HEK293 (cell line): ENCODE measurements around the gene ACKR4.

Experiments used
- CTCF ChIA-PET: fragments of 350-600 bp; formaldehyde crosslinking; extraction: SDS; loops from one replicate; lab custom pipeline; 2021; ENCODE audit warnings: antibody characterized with exemption; lab: Yijun Ruan, JAX
- POLR2A ChIA-PET: fragments of 300-600 bp; formaldehyde crosslinking; extraction: SDS; loops from one replicate; lab custom pipeline; 2020; ENCODE audit warnings: antibody characterized with exemption, inconsistent platforms; lab: Yijun Ruan, JAX
- H3K27ac ChIP-seq: fragments of 200-500 bp; sonication (Bioruptor generic); 2 replicates; pipeline ENCODE4 v1.5.1; 2014; ENCODE audit warnings: low read depth, low read length, control low read depth, inconsistent platforms; ENCODE audit errors: extremely low read depth
- H3K36me3 ChIP-seq, 2 experiments: fragments of 200-500 bp in 1 of 2; sonication (Bioruptor generic) in 1 of 2; 1 replicate in 1 of 2; 2 replicates in 1 of 2; pipeline ENCODE4 v1.5.1; 2014 to 2017; ENCODE audit warnings: inconsistent platforms in 2 of 2, low read length in 2 of 2; ENCODE audit not compliant: control insufficient read depth in 2 of 2, insufficient read depth in 1 of 2
- H3K4me1 ChIP-seq: fragments of 200-500 bp; sonication (Bioruptor generic); 2 replicates; pipeline ENCODE4 v1.5.1; 2014; ENCODE audit warnings: mild to moderate bottlenecking, low read length, inconsistent platforms; ENCODE audit not compliant: control insufficient read depth, insufficient read depth
- H3K4me3 ChIP-seq: 2 replicates; pipeline ENCODE4 v1.5.1; 2011; ENCODE audit warnings: low read depth, mild to moderate bottlenecking, control low read depth, low read length, moderate library complexity
- H3K9me3 ChIP-seq: fragments of 200-500 bp; sonication (Bioruptor generic); 2 replicates; pipeline ENCODE4 v1.5.1; 2014; ENCODE audit warnings: low read depth, low read length, inconsistent platforms; ENCODE audit not compliant: control insufficient read depth, insufficient read depth
- AEBP2 ChIP-seq: fragments of 450-650 bp; formaldehyde crosslinking; IDR thresholded peaks from 2 replicates; pipeline ENCODE4 v1.5.1; 2016; ENCODE audit warnings: missing biosample characterization, missing genetic modification characterization, borderline replicate concordance
- KLF8 ChIP-seq: fragments of 450-650 bp; formaldehyde crosslinking; IDR thresholded peaks from 2 replicates; pipeline ENCODE4 v1.5.1; 2016; ENCODE audit warnings: missing biosample characterization, missing genetic modification characterization
- MEIS1 ChIP-seq: sonication (generic); formaldehyde crosslinking; IDR thresholded peaks from 2 replicates; pipeline ENCODE4 v1.8.1; 2022; ENCODE audit warnings: missing genetic modification reagents, mild to moderate bottlenecking, borderline replicate concordance
- PBX3 ChIP-seq: sonication (generic); formaldehyde crosslinking; IDR thresholded peaks from 2 replicates; pipeline ENCODE4 v1.8.1; 2022; ENCODE audit warnings: mild to moderate bottlenecking, moderate library complexity, missing genetic modification reagents
- PRDM10 ChIP-seq: fragments of 450-650 bp; formaldehyde crosslinking; IDR thresholded peaks from 2 replicates; pipeline ENCODE4 v1.5.1; 2016; ENCODE audit warnings: missing biosample characterization, missing genetic modification characterization
- SETDB1 ChIP-seq: IDR thresholded peaks from one replicate; pipeline ENCODE4 v1.6.1; 2017; ENCODE audit warnings: mild to moderate bottlenecking, low read length, moderate library complexity, mixed read lengths; ENCODE audit not compliant: insufficient read length
- TCF7L2 ChIP-seq: IDR thresholded peaks from 2 replicates; pipeline ENCODE4 v1.6.1; 2011; ENCODE audit warnings: low read depth, mild to moderate bottlenecking, inconsistent platforms, low read length, moderate library complexity, borderline replicate concordance
- ZBTB21 ChIP-seq: fragments of 450-650 bp; formaldehyde crosslinking; IDR thresholded peaks from 2 replicates; pipeline ENCODE4 v1.5.1; 2017; ENCODE audit warnings: missing biosample characterization, missing genetic modification characterization
- ZNF155 ChIP-seq: fragments of 450-650 bp; formaldehyde crosslinking; IDR thresholded peaks from 2 replicates; pipeline ENCODE4 v1.5.1; 2016; ENCODE audit warnings: missing biosample characterization, missing genetic modification characterization
- ZNF16 ChIP-seq: fragments of 450-650 bp; formaldehyde crosslinking; IDR thresholded peaks from 2 replicates; pipeline ENCODE4 v1.5.1; 2016; ENCODE audit warnings: low read depth, missing biosample characterization, missing genetic modification characterization
- ZNF169 ChIP-seq: fragments of 450-650 bp; formaldehyde crosslinking; IDR thresholded peaks from 2 replicates; pipeline ENCODE4 v1.5.1; 2016; ENCODE audit warnings: missing biosample characterization, missing genetic modification characterization
- ZNF211 ChIP-seq: fragments of 450-650 bp; formaldehyde crosslinking; IDR thresholded peaks from 2 replicates; pipeline ENCODE4 v1.5.1; 2016; ENCODE audit warnings: low read depth, missing biosample characterization, missing genetic modification characterization
- ZNF354C ChIP-seq: fragments of 450-650 bp; formaldehyde crosslinking; IDR thresholded peaks from 2 replicates; pipeline ENCODE4 v1.5.1; 2016; ENCODE audit warnings: missing biosample characterization, missing genetic modification characterization, low read depth, borderline replicate concordance
- ZNF391 ChIP-seq: fragments of 450-650 bp; formaldehyde crosslinking; IDR thresholded peaks from 2 replicates; pipeline ENCODE4 v1.5.1; 2016; ENCODE audit warnings: low read depth, missing biosample characterization, missing genetic modification characterization, borderline replicate concordance
- ZNF416 ChIP-seq: fragments of 450-650 bp; formaldehyde crosslinking; IDR thresholded peaks from 2 replicates; pipeline ENCODE4 v1.5.1; 2016; ENCODE audit warnings: missing biosample characterization, missing genetic modification characterization
- ZNF433 ChIP-seq: fragments of 450-650 bp; formaldehyde crosslinking; IDR thresholded peaks from 2 replicates; pipeline ENCODE4 v1.5.1; 2016; ENCODE audit warnings: missing biosample characterization, missing genetic modification characterization, low read depth
- ZNF48 ChIP-seq: fragments of 450-650 bp; formaldehyde crosslinking; IDR thresholded peaks from 2 replicates; pipeline ENCODE4 v1.5.1; 2016; ENCODE audit warnings: missing biosample characterization, missing genetic modification characterization
- ZNF561 ChIP-seq: fragments of 450-650 bp; IDR thresholded peaks from 2 replicates; pipeline ENCODE4 v1.5.1; 2018; ENCODE audit warnings: missing biosample characterization, missing genetic modification characterization, borderline replicate concordance
- ZNF629 ChIP-seq: fragments of 450-650 bp; formaldehyde crosslinking; IDR thresholded peaks from 2 replicates; pipeline ENCODE4 v1.5.1; 2017; ENCODE audit warnings: missing biosample characterization, missing genetic modification characterization
- ZNF707 ChIP-seq: fragments of 450-650 bp; formaldehyde crosslinking; IDR thresholded peaks from 2 replicates; pipeline ENCODE4 v1.5.1; 2016; ENCODE audit warnings: missing biosample characterization, missing genetic modification characterization
- ZNF747 ChIP-seq: fragments of 450-650 bp; formaldehyde crosslinking; IDR thresholded peaks from 2 replicates; pipeline ENCODE4 v1.5.1; 2016; ENCODE audit warnings: missing biosample characterization, missing genetic modification characterization
- ZNF76 ChIP-seq: fragments of 450-650 bp; formaldehyde crosslinking; IDR thresholded peaks from 2 replicates; pipeline ENCODE4; 2016; ENCODE audit warnings: low read depth, missing biosample characterization, missing genetic modification characterization, borderline replicate concordance
- ZXDB ChIP-seq: fragments of 450-650 bp; formaldehyde crosslinking; IDR thresholded peaks from 2 replicates; pipeline ENCODE4 v1.5.1; 2016; ENCODE audit warnings: missing biosample characterization, missing genetic modification characterization
- TF ChIP-seq, protein P1 (sequence below): fragments of 450-650 bp; formaldehyde crosslinking; IDR thresholded peaks from 2 replicates; pipeline ENCODE4 v1.5.1; 2017; ENCODE audit warnings: missing biosample characterization, missing genetic modification characterization

The ACKR4 gene

GRCh38 chr3:132622761-132623160 is 25.7 kb downstream of the ACKR4 start:
- Histone ChIP-seq H3K27ac (no peak overlapping the region), H3K9me3 (no peaks in the 10 kb centered on the region), H3K36me3 (peaks cover 5 to 30% of the 10 kb centered on the region in 2 experiments; a peak in 2 of 3 replicates), H3K4me3 (no peak overlapping the region), H3K4me1 (no peaks in the 10 kb centered on the region)
- POLR2A ChIA-PET: no interaction called here
- TF ChIP-seq SETDB1 (no peak), ZNF211 (tag by site-specific recombination) (no peak), ZBTB21 (tag by site-specific recombination) (no peak), ZNF391 (no peak), ZNF707 (no peak), ZNF747 (no peak), MEIS1 (CRISPR knock-in tag) (no peak)
- TF ChIP-seq, protein P1, sequence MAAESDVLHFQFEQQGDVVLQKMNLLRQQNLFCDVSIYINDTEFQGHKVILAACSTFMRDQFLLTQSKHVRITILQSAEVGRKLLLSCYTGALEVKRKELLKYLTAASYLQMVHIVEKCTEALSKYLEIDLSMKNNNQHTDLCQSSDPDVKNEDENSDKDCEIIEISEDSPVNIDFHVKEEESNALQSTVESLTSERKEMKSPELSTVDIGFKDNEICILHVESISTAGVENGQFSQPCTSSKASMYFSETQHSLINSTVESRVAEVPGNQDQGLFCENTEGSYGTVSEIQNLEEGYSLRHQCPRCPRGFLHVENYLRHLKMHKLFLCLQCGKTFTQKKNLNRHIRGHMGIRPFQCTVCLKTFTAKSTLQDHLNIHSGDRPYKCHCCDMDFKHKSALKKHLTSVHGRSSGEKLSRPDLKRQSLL (tag by site-specific recombination): no peak
- CTCF ChIA-PET: no interaction called here

- H3K36me3 ChIP-seq: peaks cover 5 to 36% of the 10 kb centered on the region in 2 experiments; a peak in 2 of 3 replicates
- no peak overlapping the region for H3K27ac ChIP-seq
- no peaks in the 10 kb centered on the region for H3K9me3 ChIP-seq
- H3K4me1 ChIP-seq: no peaks in the 10 kb centered on the region
- CTCF ChIA-PET: no interaction called here
- no peak overlapping the region for H3K4me3 ChIP-seq
- no peak for TF ChIP-seq TCF7L2
- no peak for TF ChIP-seq ZNF354C (tag by site-specific recombination)
- TF ChIP-seq PRDM10 (tag by site-specific recombination): no peak
- no peak for TF ChIP-seq AEBP2 (tag by site-specific recombination)
- TF ChIP-seq ZNF561: no peak
- TF ChIP-seq ZNF433: no peak
- TF ChIP-seq ZNF16: no peak
- POLR2A ChIA-PET: no interaction called here
Observed at GRCh38 chr3:132623646-132624045, 26.6 kb downstream of the ACKR4 start.

DNA sequence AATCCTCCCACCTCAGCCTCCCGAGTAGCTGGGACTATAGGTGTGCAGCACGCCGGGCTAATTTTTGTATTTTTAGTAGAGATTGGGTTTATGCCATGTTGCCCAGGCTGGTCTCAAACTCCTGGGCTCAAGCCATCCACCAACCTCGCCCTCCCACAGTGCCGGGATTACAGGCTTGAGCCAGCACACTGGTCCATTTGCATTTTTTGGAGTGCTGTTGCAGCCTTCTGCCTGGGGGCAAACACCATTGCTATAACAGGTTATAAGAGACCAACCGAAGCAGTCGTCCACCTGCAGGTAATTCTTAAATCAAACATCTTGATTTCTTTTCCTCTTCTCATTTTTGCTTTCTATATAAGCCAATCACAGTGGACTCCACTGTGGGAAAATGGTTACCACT is 27.7 kb downstream of the ACKR4 start:
- ChIA-PET POLR2A (no interaction called here), CTCF (no interaction called here)
- no peak overlapping the region for H3K27ac ChIP-seq
- TF ChIP-seq ZNF155 (tag by site-specific recombination) (no peak), ZNF169 (tag by site-specific recombination) (no peak), ZNF416 (no peak), KLF8 (tag by site-specific recombination) (no peak), TCF7L2 (no peak), ZXDB (tag by site-specific recombination) (no peak), PBX3 (CRISPR knock-in tag) (no peak), ZNF76 (no peak), ZNF629 (no peak), ZNF391 (no peak), ZNF48 (tag by site-specific recombination) (no peak)

More for the DNA sequence above, 27.7 kb downstream of the ACKR4 start:
- Histone ChIP-seq H3K4me3 (no peak overlapping the region), H3K9me3 (no peaks in the 10 kb centered on the region), H3K4me1 (no peaks in the 10 kb centered on the region), H3K36me3 (peaks cover 5 to 36% of the 10 kb centered on the region in 2 experiments; a peak in 2 of 3 replicates)
